Astrocyte (in vitro differentiated cells and primary cell): ENCODE measurements around the gene OSER1.

Source experiments
- CTCF ChIP-seq: IDR thresholded peaks from 2 replicates; pipeline ENCODE4 v1.5.1; 2011; ENCODE audit warnings: low read depth, mild to moderate bottlenecking, inconsistent platforms, low read length, moderate library complexity; ENCODE audit not compliant: insufficient read depth
- EZH2 ChIP-seq: IDR thresholded peaks from 2 replicates; pipeline ENCODE4 v1.6.1; 2012; ENCODE audit warnings: mild to moderate bottlenecking, low read length, inconsistent platforms; ENCODE audit not compliant: insufficient read depth

- TF ChIP-seq CTCF, result no peak
- TF ChIP-seq EZH2, result no peak
Observed at GRCh38 chr20:44223721-44224120, 13.2 kb upstream of the OSER1 start.
